Vagina (tissue), 2 donors: Measurements from ENCODE around the gene TRIM46. TPM values are rescaled to one million over a fixed set of nuclear protein-coding genes. Genes with fewer than 3 reads are reported as not detected.
A peak's percentile ranks its signal among the peaks of the same experiment; 100 is the strongest.
"Not testable (repeated sequence)": the region's sequence is repeated elsewhere in the genome, so short reads cannot be mapped to it uniquely, and the experiment has no call there.

ENCODE experiments used
- DNase-seq, 2 donors: peaks; one replicate each; pipeline ENCODE4 v3.0.0-alpha.2; 2017; ENCODE audit errors: extremely low spot score in 2 of 2
- H3K27ac ChIP-seq: fragments of 200-600 bp; sonication (generic); one replicate; pipeline ENCODE4 v1.5.1; 2019
- H3K27me3 ChIP-seq: fragments of 200-600 bp; sonication (generic); one replicate; pipeline ENCODE4 v1.5.1; 2019
- H3K36me3 ChIP-seq, 2 donors: fragments of 200-600 bp; sonication (generic); one replicate each; pipeline ENCODE4 v1.5.1; 2017 to 2019
- H3K4me1 ChIP-seq: fragments of 200-600 bp; sonication (generic); one replicate; pipeline ENCODE4 v1.5.1; 2019
- H3K4me3 ChIP-seq, 2 donors: fragments of 200-600 bp; sonication (generic); 1 replicate in 1 of 2; 2 replicates in 1 of 2; pipeline ENCODE4 v1.5.1; 2016 to 2019
- H3K9me3 ChIP-seq: fragments of 200-600 bp; sonication (generic); one replicate; pipeline ENCODE4 v1.5.1; 2019
- CTCF ChIP-seq, 3 experiments: fragments of 450-650 bp in 2 of 3; fragments of 200-600 bp in 1 of 3; sonication (generic) in 1 of 3; IDR thresholded peaks; one replicate each; pipeline ENCODE4 v1.5.1; 2017 to 2019; ENCODE audit warnings: antibody characterized with exemption in 3 of 3, mild to moderate bottlenecking in 2 of 3, moderate library complexity in 2 of 3
- POLR2A ChIP-seq, 2 donors: fragments of 450-650 bp; IDR thresholded peaks; one replicate each; pipeline ENCODE4 v1.6.1; 2017; ENCODE audit warnings: antibody characterized with exemption in 2 of 2, mild to moderate bottlenecking in 2 of 2, moderate library complexity in 2 of 2
- POLR2AphosphoS5 ChIP-seq, 2 donors: sonication (generic); formaldehyde crosslinking; IDR thresholded peaks; one replicate each; pipeline ENCODE4 v1.9.0; 2017; ENCODE audit warnings: antibody characterized with exemption in 2 of 2, mild to moderate bottlenecking in 2 of 2, low read depth in 1 of 2; ENCODE audit not compliant: insufficient read depth in 1 of 2
- intact Hi-C: fragments of 100-400 bp; cut with DNase I; formaldehyde crosslinking; loops from one replicate; pipeline ENCODE4 v1.15.1; 2023
- total RNA-seq: library from RNA; depleted of rRNA; stranded (reverse); fragments of >200 nt; gene quantifications from one replicate; pipeline ENCODE4 v1.2.3, GENCODE V29; 2016

Gene TRIM46
- total RNA-seq, 1 donor from 2014 or later: 2.7 TPM

GRCh38 chr1:155188268-155188667, 14.6 kb downstream of the TRIM46 start:
- H3K4me3 ChIP-seq: no peak overlapping the region
- DNase-seq: no peak
- peaks cover 10% of the 10 kb centered on the region for H3K4me1 ChIP-seq
- no peak overlapping the region for H3K27ac ChIP-seq
- H3K9me3 ChIP-seq: no peaks in the 10 kb centered on the region
- TF ChIP-seq CTCF (IDR thresholded peaks at IDR 0.05) (no peak), POLR2A (IDR thresholded peaks at IDR 0.05) (no peak)
- no peaks in the 10 kb centered on the region for H3K36me3 ChIP-seq
- no peaks in the 10 kb centered on the region for H3K27me3 ChIP-seq
- intact Hi-C loops: no loop called here

- H3K4me1 ChIP-seq: peaks cover 24% of the 10 kb centered on the region
- H3K4me3 ChIP-seq, H3K27me3 ChIP-seq, H3K36me3 ChIP-seq, intact Hi-C loops, DNase-seq, H3K27ac ChIP-seq, H3K9me3 ChIP-seq: not testable (repeated sequence)
Measured at GRCh38 chr1:155189926-155190325, 16.3 kb downstream of the TRIM46 start.

GRCh38 chr1:155191904-155192303, 18.3 kb downstream of the TRIM46 start:
- Histone ChIP-seq H3K9me3 (no peaks in the 10 kb centered on the region), H3K27me3 (no peaks in the 10 kb centered on the region), H3K4me1 (peaks cover 39% of the 10 kb centered on the region), H3K27ac (peak overlapping the region; percentile 85), H3K4me3 (no peak overlapping the region), H3K36me3 (no peaks in the 10 kb centered on the region)
- intact Hi-C loops: no loop called here
- DNase-seq: no peak
- no peak for TF ChIP-seq POLR2A (IDR thresholded peaks at IDR 0.05)
- no peak for TF ChIP-seq POLR2AphosphoS5 (IDR thresholded peaks at IDR 0.05; ENCODE audit: insufficient read depth in 1 of 2, low read depth in 1 of 2)
- TF ChIP-seq CTCF (IDR thresholded peaks at IDR 0.05): no peak

- TF ChIP-seq POLR2A (IDR thresholded peaks at IDR 0.05): no peak
- no peak for TF ChIP-seq CTCF (IDR thresholded peaks at IDR 0.05)
- no peak for TF ChIP-seq POLR2AphosphoS5 (IDR thresholded peaks at IDR 0.05; ENCODE audit: insufficient read depth in 1 of 2, low read depth in 1 of 2)
- Histone ChIP-seq H3K27me3 (no peaks in the 10 kb centered on the region), H3K4me3 (peak overlapping the region; percentile 52 to 58), H3K9me3 (no peaks in the 10 kb centered on the region), H3K36me3 (no peaks in the 10 kb centered on the region), H3K27ac (peak overlapping the region; percentile 85), H3K4me1 (peaks cover 39% of the 10 kb centered on the region)
- DNase-seq: no peak
- intact Hi-C loops: no loop called here
Measured at GRCh38 chr1:155192346-155193274, 19.0 kb downstream of the TRIM46 start.

GRCh38 chr1:155193275-155193990, 19.8 kb downstream of the TRIM46 start:
- no peak for DNase-seq
- Histone ChIP-seq H3K4me1 (peaks cover 39% of the 10 kb centered on the region), H3K9me3 (no peaks in the 10 kb centered on the region), H3K36me3 (peaks cover 0 to 4% of the 10 kb centered on the region in 2 donors), H3K4me3 (peak overlapping the region; percentile 52 to 58), H3K27ac (peak overlapping the region; percentile 85), H3K27me3 (no peaks in the 10 kb centered on the region)
- no peak for TF ChIP-seq POLR2A (IDR thresholded peaks at IDR 0.05)
- peak; percentile 79 to 96 (median 90) for TF ChIP-seq CTCF (IDR thresholded peaks at IDR 0.05)
- peak; percentile 60 to 90 for TF ChIP-seq POLR2AphosphoS5 (IDR thresholded peaks at IDR 0.05; ENCODE audit: insufficient read depth in 1 of 2, low read depth in 1 of 2)
- intact Hi-C loops: no loop called here

- intact Hi-C loops: loop anchor here (1.0 kb wide), 1 partner anchor 33 kb away; no protein-coding TSS in a partner anchor
- Histone ChIP-seq H3K27ac (peak overlapping the region; percentile 85), H3K4me3 (peak overlapping the region; percentile 52 to 58), H3K4me1 (peaks cover 39% of the 10 kb centered on the region)
- H3K27me3 ChIP-seq, H3K36me3 ChIP-seq, H3K9me3 ChIP-seq, DNase-seq: not testable (repeated sequence)
Measured at GRCh38 chr1:155193991-155194240, 20.3 kb downstream of the TRIM46 start.
